Cardiac septum (tissue), 1 donor: ENCODE measurements around the gene HES2. TPM values are rescaled to one million over a fixed set of nuclear protein-coding genes. Genes with fewer than 3 reads are reported as not detected.
"Not testable (repeated sequence)": the region's sequence is repeated elsewhere in the genome, so short reads cannot be mapped to it uniquely, and the experiment has no call there.

Experiments
- DNase-seq: peaks from one replicate; pipeline ENCODE4 v3.0.0-alpha.2; 2020; ENCODE audit warnings: low spot score
- intact Hi-C: fragments of 100-400 bp; cut with DNase I; formaldehyde crosslinking; loops from one replicate; pipeline ENCODE4 v1.14.0; 2022
- total RNA-seq: library from RNA; stranded (reverse); fragmentation: NEBNext Ultra II Directional; extraction: Animal tissue kit (Norgen Biotek cat#: 25700); gene quantifications from one replicate; pipeline ENCODE4 v1.2.1, GENCODE V29; 2021
- donor health status: DM: no; HTN: no; CAD: no.

The HES2 gene
- total RNA-seq, 1 donor from 2014 or later = not detected

DNA sequence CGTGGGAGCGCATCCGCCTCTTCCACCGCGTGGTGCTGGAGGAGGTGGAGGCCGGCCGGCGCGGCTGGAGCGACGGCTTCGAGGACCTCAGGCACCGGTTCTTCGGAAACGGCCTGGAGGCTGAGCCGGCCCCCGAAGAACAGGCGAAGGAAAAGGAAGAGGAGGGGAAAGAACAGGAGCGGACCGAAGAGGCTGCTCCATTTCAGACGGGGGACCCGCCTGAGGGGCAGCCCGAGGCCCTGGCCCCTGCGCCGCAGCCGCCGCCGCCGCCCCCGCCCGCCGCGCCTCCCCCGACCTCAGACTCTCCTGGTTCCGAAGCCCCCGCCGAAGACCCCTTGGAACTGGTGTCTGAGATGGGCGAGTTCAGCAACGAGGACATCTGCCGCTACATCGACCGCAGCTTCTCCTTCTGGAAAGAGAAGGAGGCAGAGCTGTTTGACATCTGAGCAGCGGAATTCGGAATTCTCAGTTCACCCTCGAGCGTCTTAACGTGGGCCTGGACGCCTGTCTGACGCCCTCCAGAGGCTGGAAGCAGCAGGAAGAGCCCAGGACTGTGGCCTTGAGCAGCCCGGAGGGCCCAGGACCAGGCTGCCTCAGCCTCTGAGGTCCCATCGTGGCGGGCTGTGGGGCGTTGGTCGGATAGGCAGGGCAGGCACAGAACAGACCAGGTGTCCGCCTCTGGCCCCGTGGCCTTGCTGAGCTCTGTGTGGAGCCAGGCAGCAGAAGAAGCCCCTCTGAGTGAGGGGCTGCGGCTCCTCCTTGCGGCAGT, 36.2 kb upstream of the HES2 start:
- intact Hi-C loops, DNase-seq: not testable (repeated sequence)

DNA sequence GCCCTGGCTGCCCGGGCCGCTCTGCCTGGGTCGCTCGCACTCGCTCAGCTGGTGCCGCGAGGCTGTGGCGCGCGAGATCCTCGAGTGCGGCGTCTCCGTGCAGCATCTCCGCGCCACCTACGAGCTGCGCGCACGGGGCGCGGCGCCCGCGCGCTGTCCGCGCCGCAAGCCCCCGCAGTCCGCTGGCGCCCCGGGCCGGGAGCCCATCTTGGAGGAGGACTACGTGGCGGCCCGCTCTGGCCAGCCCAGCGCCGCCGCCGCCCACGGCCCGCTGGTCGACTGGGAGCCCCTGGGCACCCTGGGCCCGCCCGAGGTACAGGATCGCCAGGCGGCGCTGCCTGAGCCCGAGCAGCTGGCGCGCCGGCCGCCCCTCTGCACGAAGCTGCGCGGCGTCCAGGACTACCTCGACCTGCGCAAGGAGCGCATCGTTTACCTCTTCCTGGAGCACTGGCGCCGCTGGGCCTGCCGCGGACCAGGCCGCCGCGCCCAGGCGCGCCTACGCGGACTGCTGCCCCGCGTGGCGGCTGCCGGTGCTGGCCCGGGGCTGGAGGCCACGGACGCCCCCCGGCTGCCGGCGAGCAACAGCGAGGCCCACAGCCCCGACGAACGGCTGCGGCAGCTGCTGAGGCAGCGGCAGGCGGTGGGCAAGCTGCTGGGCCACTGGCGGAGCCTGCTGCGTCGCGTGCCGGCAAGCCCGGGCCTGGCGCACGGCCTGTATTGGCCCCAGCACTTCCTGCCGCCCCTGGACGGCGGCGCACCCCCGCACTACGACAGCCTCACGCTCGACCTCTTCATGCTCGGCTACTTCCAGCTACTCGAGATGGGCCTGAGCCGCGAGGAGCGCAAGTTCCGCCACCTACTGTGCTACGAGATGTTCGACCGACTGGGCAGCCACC, 35.4 kb upstream of the HES2 start:
- no peak for DNase-seq
- intact Hi-C loops = no loop called here

DNA sequence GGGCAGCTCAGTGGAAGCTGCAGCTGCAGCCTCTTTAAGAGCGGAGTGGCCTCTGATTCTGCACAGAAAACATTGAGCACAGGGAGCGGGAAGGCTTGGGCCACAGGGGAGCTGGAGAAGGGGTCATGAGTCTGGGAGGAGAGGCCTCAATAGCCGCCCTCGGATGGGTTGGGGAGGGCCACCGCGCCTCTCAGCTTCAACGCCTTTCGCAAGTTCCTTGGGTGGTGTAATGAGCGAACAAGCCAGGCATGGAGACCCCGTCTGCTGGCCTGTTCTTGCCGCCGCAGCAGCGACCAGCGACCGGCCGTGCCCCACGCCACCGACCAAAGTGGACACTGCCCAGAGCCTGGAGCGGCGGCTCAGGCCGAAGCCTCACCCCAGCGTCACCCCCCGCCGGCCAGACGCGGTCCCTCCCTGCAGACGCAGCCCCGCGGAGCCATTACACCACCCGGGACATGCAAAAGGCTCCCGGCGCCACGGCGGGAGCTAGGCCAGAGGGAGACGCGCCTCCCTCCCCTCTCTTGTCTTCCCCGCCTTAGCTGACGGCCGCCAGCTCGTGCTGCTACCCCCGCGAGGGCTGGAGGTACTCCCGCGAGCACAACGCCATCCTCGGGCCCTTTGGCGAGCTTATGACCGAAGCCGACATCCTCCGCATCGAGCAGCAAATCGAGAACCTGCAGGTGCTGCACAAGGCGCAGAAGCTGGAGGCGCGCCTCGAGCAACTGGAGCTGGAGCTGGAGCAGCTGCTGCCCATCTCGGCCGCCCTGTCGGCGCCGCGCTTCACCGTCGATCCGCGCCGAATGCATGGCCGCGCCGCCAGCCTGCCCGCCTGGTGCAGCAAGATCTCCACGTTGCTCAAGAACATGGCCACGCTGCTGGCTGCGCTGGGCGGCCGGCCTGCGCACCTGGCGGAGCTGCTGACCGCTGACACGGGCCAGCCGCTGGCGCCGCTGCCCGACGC, 34.5 kb upstream of the HES2 start:
- intact Hi-C loops, DNase-seq: not testable (repeated sequence)

DNA sequence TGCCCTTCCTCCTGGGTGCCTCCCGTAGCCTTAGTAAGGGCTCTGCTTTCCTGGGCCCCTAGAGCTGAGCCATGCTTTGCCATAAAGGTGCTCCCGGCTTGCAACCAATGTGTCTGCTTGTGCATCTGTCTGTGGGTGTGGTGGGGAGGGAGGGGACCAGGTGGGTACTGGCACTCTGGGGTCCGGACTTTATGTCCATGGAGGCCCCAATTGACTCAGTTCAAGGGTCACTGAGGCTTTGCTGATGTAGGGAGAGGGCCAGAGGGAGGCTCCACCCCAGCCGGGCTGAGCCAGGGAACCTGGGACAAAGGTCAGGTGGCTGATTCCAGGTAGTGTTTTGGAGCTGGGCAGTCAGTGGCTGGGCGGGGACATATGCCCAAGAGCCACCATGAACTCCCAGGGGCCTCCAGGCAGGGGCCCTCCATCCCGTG, 31.2 kb upstream of the HES2 start:
- no peak for DNase-seq
- intact Hi-C loops = no loop called here

DNA sequence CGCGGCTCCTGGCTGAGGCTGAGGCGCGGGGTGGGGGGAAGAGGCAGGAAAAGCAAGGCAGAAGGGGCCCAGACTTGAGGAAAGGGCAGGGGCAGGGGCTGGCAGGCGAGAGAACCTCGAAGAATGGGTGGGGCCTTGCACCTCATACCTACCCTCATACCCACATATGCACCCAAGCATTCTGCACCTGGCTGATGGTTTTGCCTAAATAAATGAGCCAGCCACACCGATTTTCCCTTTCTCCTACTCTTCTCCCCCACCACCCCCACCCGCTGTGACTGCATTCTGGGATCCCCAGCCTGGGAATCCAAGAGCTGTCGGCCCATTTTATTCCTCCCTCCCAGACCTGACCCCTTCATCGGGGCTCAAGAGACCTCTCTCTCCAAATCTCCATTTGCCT, 30.8 kb upstream of the HES2 start:
- DNase-seq, intact Hi-C loops: not testable (repeated sequence)

DNA sequence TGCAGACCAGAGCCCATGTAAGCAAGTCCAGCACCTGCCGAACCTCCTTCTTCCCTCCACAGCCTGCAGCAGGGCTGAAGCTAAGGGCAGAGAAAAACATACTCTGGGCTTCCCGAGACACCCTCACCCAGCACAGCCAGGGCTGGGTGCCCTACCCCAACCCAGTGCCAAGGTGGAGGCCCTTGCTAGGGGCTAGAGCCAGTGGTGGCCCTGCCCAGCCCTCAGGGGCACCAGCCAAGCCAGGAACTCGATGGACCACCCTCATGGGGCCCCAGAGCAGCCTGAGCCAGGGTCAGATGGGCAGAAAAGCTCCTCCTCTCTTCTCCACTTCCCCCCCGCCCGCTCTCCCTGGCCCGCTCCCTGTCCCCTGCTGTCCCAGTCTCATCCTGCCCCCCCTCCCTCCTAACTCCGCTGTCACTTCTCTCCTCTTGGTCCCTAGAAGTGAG, 30.3 kb upstream of the HES2 start:
- intact Hi-C loops = no loop called here
- no peak for DNase-seq

DNA sequence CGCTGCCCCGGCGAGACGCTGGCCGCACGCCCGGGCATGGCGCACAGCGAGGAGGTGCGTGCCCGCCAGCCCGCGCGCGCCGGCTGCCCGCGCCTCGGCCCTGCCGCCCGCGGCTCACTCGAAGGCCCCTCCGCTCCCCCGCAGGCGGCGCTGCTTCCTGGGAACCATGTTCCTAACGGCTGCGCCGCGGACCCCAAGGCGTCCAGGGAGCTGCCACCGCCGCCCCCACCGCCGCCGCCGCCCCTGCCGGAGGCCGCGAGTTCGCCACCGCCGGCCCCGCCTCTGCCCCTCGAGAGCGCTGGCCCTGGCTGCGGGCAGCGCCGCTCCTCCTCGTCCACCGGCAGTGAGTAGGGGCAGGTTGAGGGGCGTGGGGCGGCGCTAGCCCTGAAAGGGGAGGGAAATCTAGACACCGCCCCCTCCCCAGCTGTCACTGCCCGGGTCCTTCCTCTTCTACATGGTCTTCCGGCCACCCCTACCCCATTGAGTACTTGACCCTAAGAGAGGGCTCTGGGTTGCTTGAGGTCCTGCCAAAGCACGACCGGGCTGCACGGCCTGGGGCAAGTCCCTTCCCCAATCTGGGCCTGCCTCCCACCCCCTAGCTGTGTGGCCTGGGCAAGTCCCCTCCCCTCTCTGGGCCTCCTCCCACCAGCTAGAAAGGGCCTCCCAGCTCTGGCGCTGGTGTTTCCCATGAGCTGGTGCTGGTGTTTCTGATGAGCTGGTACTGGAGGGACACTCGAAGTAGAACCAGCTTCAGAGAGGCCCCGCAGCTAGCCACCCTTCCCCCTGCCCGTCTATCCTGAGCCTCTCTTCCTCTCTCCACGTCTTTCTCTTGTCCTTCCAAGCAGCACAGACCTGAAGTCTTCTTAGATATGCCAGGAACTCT, 29.3 kb upstream of the HES2 start:
- intact Hi-C loops = no loop called here
- no peak for DNase-seq

DNA sequence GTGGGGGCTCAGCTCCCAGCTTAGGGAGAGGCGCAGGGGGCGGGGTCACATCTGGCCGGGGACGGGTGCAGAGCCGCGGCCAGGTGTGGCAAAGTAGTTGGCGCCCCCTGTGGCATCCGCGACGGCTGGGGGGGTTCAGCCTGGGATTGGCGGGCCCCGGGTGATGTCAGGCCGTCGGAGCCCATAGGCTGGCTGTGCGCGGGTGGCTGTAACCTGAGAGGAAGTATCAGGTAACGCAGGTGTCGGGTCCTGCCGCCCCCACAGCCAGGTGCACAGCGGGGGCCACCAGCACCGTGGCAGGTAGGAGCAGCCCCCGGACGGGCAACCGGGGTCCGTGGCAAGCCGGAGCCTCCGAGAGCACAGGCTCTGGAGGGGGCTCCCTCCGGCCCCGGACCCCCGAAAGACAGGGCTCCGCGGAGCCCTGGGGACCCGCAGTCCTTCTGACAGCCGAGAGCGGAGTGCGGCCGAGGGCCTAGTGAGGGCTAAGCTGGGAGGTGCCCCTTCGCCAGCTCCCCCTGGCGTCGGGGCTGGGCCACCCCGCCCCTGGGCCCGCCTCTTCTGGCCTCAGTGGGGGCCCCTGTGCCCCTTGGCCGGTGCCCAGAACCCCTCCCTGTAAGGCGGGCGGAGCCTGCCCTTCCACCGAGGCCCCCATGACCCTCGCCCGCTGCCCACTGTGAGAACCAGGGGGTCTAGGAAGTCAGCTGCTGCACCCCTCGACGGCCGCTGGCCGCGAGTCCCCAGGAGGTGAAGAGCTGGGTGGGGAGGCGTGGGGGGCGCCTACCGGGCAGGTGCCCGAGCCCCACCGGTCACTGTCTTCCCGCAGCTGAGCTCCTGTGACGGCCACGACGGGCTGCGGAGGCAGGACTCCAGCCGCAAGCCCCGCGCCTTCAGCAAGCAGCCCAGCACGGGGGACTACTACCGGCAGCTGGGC, 28.4 kb upstream of the HES2 start:
- intact Hi-C loops = no loop called here
- DNase-seq = no peak

DNA sequence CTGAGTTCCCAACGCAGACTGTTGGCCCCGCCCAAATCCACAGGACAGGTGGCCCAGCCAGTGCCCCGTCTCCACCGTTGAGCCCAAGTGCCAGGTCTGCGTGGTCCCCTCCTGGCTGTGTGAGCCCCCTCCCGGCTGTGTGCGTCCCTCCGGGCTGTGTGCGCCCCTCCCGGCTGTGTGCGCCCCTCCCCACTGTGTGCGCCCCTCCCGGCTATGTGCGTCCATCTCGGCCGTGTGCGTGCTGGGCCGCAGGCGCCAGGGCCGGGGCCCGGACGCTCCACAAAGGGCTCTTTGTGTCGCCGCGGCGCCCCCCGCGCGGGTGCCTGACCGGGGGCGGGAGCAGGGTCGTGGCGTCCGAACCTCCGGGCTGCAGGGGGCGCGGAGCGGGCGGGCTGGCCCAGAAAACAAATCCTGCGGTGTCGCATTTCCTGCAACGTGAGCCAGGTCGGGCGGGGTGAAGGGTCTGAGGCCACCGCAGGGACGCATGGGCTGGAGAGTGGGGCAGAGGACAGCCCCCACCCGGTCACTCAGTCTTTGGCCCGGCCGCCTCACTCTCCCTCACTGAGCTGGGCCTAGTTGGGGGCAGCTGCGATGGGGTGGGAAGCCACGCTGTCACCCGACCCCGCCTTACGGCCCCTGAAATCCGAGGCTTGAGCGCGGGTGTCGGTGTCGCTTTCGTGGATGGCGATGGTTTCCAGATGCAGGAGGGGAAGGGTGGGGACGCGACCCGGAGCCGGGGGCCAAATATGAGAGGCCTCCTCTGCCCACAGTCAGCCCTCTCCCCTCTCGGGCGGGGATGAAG, 27.5 kb upstream of the HES2 start:
- no peak for DNase-seq
- intact Hi-C loops = no loop called here

DNA sequence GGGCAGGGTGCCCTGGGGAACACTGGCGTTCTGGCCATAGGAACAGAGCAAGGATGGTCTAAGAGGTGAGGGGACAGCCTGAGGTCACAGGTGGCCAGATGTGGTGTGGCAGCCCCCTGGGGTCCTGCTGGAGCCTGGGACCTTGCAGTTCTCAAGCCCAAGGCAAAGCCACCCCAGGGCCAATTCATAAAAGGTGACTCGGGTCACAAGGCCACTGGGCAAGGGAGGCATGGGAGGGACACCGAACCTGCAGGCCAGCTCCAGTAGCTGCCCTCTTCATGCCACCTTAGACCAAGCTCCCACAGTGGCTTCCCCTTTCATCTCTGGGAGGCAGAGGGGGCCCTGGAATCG, 26.9 kb upstream of the HES2 start:
- intact Hi-C loops = no loop called here
- no peak for DNase-seq

DNA sequence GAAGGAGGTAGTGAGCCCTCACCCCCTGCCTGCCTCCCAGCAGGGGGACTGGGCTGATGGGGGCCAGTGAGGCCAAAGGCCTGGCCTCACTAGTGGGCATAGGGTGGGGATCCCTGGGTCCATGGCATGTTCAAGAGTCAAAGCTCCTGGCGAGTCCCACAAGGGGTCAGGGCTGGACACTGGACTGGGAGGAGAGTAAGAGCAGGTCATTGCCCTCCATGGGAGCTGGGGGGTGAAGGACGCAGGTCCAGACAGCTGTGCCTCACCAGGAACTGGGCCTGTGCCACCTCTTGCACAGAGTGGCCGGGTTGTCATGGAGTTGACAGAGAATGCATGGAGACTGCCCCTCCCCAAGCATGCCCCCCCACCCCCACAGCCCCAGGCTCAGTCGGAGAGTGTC, 26.2 kb upstream of the HES2 start:
- intact Hi-C loops, DNase-seq: not testable (repeated sequence)

DNA sequence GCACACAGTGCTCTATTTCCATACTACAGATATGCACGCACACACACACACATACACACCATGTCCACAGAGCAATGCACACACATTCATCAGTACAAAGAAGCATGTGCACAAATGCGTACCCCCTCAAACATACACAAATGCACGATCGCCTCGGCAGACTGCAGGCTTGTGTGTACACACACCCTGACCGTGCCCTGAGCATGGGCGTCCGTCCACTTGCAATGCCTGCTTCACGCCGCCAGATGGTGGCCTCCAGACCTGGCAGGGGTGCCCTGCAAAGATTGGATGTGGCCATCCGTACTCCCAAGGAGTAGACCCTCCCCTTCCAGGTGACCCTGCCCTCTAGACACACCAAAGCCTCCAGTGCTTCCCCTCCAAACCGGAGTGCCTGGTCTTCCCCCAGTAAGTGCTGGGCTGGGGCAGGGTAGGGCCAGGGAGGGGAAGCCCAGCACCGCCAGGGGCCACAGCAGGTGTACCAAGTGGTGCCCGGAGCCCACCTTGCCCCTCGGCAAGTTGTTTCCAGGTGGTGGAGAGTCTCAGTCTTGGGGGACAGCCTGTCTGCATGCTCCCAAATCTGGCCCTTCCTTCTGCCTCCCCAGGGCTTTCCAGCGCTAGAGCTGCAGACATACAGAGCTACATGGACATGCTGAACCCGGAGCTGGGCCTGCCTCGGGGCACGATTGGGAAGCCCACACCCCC, 25.5 kb upstream of the HES2 start:
- intact Hi-C loops = no loop called here
- DNase-seq = no peak

DNA sequence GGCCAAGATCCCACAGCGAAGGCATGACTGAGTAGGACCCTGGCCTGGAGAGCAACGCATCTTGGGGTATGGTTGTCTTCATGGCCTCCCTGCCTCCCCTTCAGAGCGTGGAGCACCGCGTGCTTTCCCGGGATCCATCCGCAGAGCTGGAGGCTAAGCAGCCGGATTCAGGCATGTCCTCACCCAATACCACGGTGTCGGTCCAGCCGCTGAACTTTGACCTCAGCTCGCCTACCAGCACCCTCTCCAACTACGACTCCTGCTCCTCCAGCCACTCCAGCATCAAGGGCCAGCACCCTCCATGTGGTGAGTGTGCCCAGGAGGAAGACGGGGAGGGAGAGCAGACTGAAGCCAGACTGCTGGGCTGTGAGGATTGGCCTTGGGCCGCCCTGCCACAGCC, 24.7 kb upstream of the HES2 start:
- intact Hi-C loops = no loop called here

DNA sequence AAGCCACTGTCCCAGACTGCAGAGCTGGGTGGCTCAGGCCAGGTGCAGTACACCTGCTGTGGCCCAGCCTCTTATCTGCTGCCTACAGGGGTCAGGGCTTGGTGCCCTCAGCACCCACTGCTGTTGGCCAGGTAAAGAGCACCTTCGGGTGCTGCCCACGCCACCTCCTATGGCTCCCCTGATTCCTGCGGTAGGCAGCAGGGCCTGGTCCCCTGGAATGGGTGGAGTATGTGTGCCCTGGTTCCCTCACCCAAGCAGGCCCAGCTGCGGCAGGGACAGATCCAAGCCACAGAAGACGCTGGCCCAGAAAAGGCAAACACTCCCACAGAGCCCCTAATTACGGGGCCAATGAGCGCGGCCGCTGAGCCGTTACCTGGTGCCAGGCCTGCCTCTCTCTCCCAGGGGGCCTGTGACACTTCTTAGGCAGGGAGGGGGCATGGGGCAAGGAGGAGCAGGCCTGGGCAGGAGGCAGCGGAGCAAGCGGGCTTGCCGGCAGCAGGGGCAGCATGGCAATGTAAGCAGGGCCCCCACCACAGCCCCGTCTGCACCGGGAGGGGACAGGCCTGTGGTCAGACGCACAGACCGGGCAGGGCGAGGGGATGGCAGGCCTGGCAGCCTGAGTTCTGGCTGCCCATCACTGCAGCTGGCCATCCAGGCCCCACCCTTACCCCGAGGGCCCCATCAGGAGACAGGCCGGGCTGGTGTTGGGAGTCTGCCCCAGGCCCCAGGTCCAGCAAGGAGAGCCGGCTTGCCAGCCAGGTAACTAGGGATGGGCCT, 23.8 kb upstream of the HES2 start:
- intact Hi-C loops = no loop called here
- no peak for DNase-seq

More for the DNA sequence above, 24.7 kb upstream of the HES2 start:
- no peak for DNase-seq

DNA sequence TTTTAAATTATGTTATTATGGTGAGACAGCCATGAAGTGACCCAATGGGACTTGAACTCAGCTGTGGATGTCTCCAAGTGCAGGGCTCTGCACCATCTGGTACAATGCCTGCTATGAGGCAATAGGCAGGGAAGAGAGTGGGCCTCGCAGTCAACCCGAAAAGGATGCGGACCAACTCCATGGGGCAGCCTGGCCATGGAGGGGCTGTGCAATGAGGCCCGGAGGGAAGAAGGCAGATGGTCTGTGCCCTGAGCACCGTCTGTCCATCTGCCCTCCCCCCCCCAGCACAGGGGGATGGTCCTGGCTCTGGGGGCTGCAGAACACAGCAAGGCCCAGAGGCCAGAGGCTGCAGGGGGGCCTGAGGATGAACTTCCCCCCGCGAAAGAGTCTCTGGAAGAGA, 21.9 kb upstream of the HES2 start:
- no peak for DNase-seq
- intact Hi-C loops = no loop called here
